Skeletal muscle tissue (tissue), 4 donors: ENCODE results near the gene SPTY2D1. TPM values are rescaled to one million over a fixed set of nuclear protein-coding genes. Genes with fewer than 3 reads are reported as not detected.

Experiments used
- H3K27ac ChIP-seq: one replicate; pipeline ENCODE4 v1.7.0; 2013; ENCODE audit warnings: mild to moderate bottlenecking, low read depth, low read length, inconsistent platforms
- H3K27me3 ChIP-seq, 3 donors: one replicate each; pipeline ENCODE4 v1.7.0; 2013; ENCODE audit warnings: low read length in 3 of 3; ENCODE audit not compliant: control insufficient read depth in 3 of 3, insufficient read depth in 3 of 3
- H3K36me3 ChIP-seq, 3 donors: one replicate each; pipeline ENCODE4 v1.7.0; 2013; ENCODE audit warnings: low read length in 3 of 3; ENCODE audit not compliant: control insufficient read depth in 3 of 3, insufficient read depth in 3 of 3
- H3K4me1 ChIP-seq, 3 donors: one replicate each; pipeline ENCODE4 v1.7.0; 2013; ENCODE audit warnings: low read length in 3 of 3, mild to moderate bottlenecking in 3 of 3; ENCODE audit not compliant: control insufficient read depth in 3 of 3, insufficient read depth in 3 of 3
- H3K4me3 ChIP-seq, 3 donors: one replicate each; pipeline ENCODE4 v1.7.0; 2013; ENCODE audit warnings: low read length in 3 of 3
- H3K9ac ChIP-seq, 3 donors: one replicate each; pipeline ENCODE4 v1.7.0; 2013; ENCODE audit warnings: low read length in 3 of 3, mild to moderate bottlenecking in 3 of 3, moderate library complexity in 2 of 3, low read depth in 1 of 3
- H3K9me3 ChIP-seq, 3 donors: one replicate each; pipeline ENCODE4 v1.7.0; 2013; ENCODE audit warnings: low read length in 3 of 3; ENCODE audit not compliant: control insufficient read depth in 3 of 3
- total RNA-seq: library from RNA; depleted of rRNA; stranded (reverse); fragments of >200 nt; gene quantifications from one replicate; pipeline ENCODE4 v1.2.3, GENCODE V29; 2014
- donor health status: Osteomylitis.

Gene SPTY2D1
- total RNA-seq, 1 donor from 2014 or later, result 13.6 TPM

GRCh38 chr11:18566406-18566805 is 67.7 kb downstream of the SPTY2D1 start:
- Histone ChIP-seq H3K36me3 (peaks cover 10 to 12% (median 11%) of the 10 kb centered on the region in 3 donors), H3K4me1 (no peaks in the 10 kb centered on the region), H3K4me3 (no peak overlapping the region), H3K27ac (no peak overlapping the region), H3K9ac (no peak overlapping the region), H3K27me3 (no peaks in the 10 kb centered on the region), H3K9me3 (no peaks in the 10 kb centered on the region)

GRCh38 chr11:18564149-18564548 is 70.0 kb downstream of the SPTY2D1 start:
- Histone ChIP-seq H3K36me3 (peaks cover 0 to 18% (median 5%) of the 10 kb centered on the region in 3 donors), H3K27ac (no peak overlapping the region)

GRCh38 chr11:18563090-18563730 is 70.9 kb downstream of the SPTY2D1 start:
- Histone ChIP-seq H3K9me3 (no peaks in the 10 kb centered on the region), H3K9ac (no peak overlapping the region), H3K36me3 (peaks cover 1 to 19% (median 5%) of the 10 kb centered on the region in 3 donors), H3K4me3 (no peak overlapping the region), H3K4me1 (no peaks in the 10 kb centered on the region), H3K27ac (no peak overlapping the region), H3K27me3 (no peaks in the 10 kb centered on the region)

More at GRCh38 chr11:18564149-18564548, 70.0 kb downstream of the SPTY2D1 start:
- Histone ChIP-seq H3K27me3 (no peaks in the 10 kb centered on the region), H3K4me3 (no peak overlapping the region), H3K9me3 (no peaks in the 10 kb centered on the region), H3K9ac (no peak overlapping the region), H3K4me1 (no peaks in the 10 kb centered on the region)

Other genes starting within 250 kb of the SPTY2D1 start
- 390 TPM for gene LDHA, start 239.8 kb downstream of the SPTY2D1 start, total RNA-seq
- gene LDHC, start 222.0 kb downstream of the SPTY2D1 start, total RNA-seq, result not detected
- not detected for gene LDHAL6A, start 178.5 kb downstream of the SPTY2D1 start, total RNA-seq
- 45.4 TPM for gene TSG101, start 107.4 kb downstream of the SPTY2D1 start, total RNA-seq
- gene UEVLD, start 45.6 kb downstream of the SPTY2D1 start, total RNA-seq, result 12.0 TPM
- gene MISFA, start 34.6 kb downstream of the SPTY2D1 start, total RNA-seq, result not detected
- 3.1 TPM for gene TMEM86A, start 64.4 kb upstream of the SPTY2D1 start, total RNA-seq
- 7.3 TPM for gene IGSF22, start 91.8 kb upstream of the SPTY2D1 start, total RNA-seq
- gene PTPN5, start 157.5 kb upstream of the SPTY2D1 start, total RNA-seq, result not detected